Cardiac muscle cell (in vitro differentiated cells and primary cell): ENCODE data around the gene TFAP2E. TPM values are rescaled to one million over a fixed set of nuclear protein-coding genes. Genes with fewer than 3 reads are reported as not detected.
A peak's percentile ranks its signal among the peaks of the same experiment; 100 is the strongest.

Experiments
- DNase-seq, 2 donors: peaks; one replicate each; pipeline versions ENCODE4 v3.0.0 to v3.0.0-alpha.2; 2010 to 2017; ENCODE audit warnings: low read depth in 1 of 2, low spot score in 1 of 2
- H3K27ac ChIP-seq: fragments of 200-600 bp; sonication (generic); 2 replicates; pipeline ENCODE4 v1.5.1; 2016
- H3K27me3 ChIP-seq: fragments of 200-600 bp; sonication (generic); 2 replicates; pipeline ENCODE4 v1.6.0; 2016; ENCODE audit warnings: control low read depth
- H3K36me3 ChIP-seq: fragments of 200-600 bp; sonication (generic); 2 replicates; pipeline ENCODE4 v1.5.1; 2016; ENCODE audit warnings: control low read depth
- H3K4me1 ChIP-seq: fragments of 200-600 bp; sonication (generic); 2 replicates; pipeline ENCODE4 v1.8.1; 2017; ENCODE audit warnings: low read depth, mild to moderate bottlenecking, mixed run types
- H3K4me3 ChIP-seq: fragments of 200-600 bp; sonication (generic); 2 replicates; pipeline ENCODE4 v1.5.1; 2016; ENCODE audit warnings: mild to moderate bottlenecking
- H3K9me3 ChIP-seq: fragments of 200-600 bp; sonication (generic); 2 replicates; pipeline ENCODE4 v1.5.1; 2017; ENCODE audit warnings: low read depth, mild to moderate bottlenecking, control low read depth
- CTCF ChIP-seq: IDR thresholded peaks from 2 replicates; pipeline ENCODE4 v1.5.1; 2012; ENCODE audit warnings: low read depth, mild to moderate bottlenecking, low read length
- polyA plus RNA-seq: library from polyadenylated mRNA; unstranded; fragments of >200 nt; fragmentation: Nextera tagmentation; extraction: Ambion mirVana; gene quantifications from 2 replicates; pipeline ENCODE4 v1.2.1, GENCODE V29; 2016
- total RNA-seq: library from RNA; depleted of rRNA; stranded (reverse); fragments of >200 nt; gene quantifications from 2 replicates; pipeline ENCODE4 v1.2.3, GENCODE V29; 2016

Gene TFAP2E
- total and polyA plus RNA-seq, 2 experiments from 2014 or later: 0.69 TPM; not detected in 1

GRCh38 chr1:35557611-35558373 lies 15.3 kb upstream of the TFAP2E start, which contains the start of gene NCDN:
Gene NCDN, plus strand, starts transcription at chr1:35557799. Its CDS starts 392 bp downstream, at chr1:35558191.
- DNase-seq: peak; percentile 98 to 99
- Histone ChIP-seq H3K27ac (peak within 1 kb of the TSS; percentile 99), H3K27me3 (no peaks in the 10 kb centered on the region), H3K4me1 (peaks cover 13% of the 10 kb centered on the region), H3K36me3 (peaks cover 16% of the 10 kb centered on the region), H3K4me3 (peak within 1 kb of the TSS; percentile 93), H3K9me3 (no peaks in the 10 kb centered on the region)
- TF ChIP-seq CTCF: no peak

- no peaks in the 10 kb centered on the region for H3K27me3 ChIP-seq
- peak in 1 of 2 donors; percentile 52 for DNase-seq
- TF ChIP-seq CTCF: peak; percentile 5
- peak overlapping the region; percentile 93 for H3K4me3 ChIP-seq
- peaks cover 7% of the 10 kb centered on the region for H3K36me3 ChIP-seq
- no peaks in the 10 kb centered on the region for H3K9me3 ChIP-seq
- peak overlapping the region; percentile 67 for H3K27ac ChIP-seq
- H3K4me1 ChIP-seq: peaks cover 13% of the 10 kb centered on the region
These were observed 14.5 kb upstream of the TFAP2E start for GRCh38 chr1:35558374-35559316.

- Histone ChIP-seq H3K27me3 (no peaks in the 10 kb centered on the region), H3K4me3 (no peak overlapping the region), H3K9me3 (no peaks in the 10 kb centered on the region), H3K4me1 (peaks cover 10% of the 10 kb centered on the region), H3K27ac (no peak overlapping the region), H3K36me3 (no peaks in the 10 kb centered on the region)
- no peak for TF ChIP-seq CTCF
- no peak for DNase-seq
These were observed 13.7 kb upstream of the TFAP2E start for GRCh38 chr1:35559317-35559944.

GRCh38 chr1:35560256-35561225 lies 12.6 kb upstream of the TFAP2E start:
- H3K9me3 ChIP-seq: no peaks in the 10 kb centered on the region
- H3K36me3 ChIP-seq: no peaks in the 10 kb centered on the region
- peaks cover 9% of the 10 kb centered on the region for H3K4me1 ChIP-seq

More at GRCh38 chr1:35560256-35561225, 12.6 kb upstream of the TFAP2E start:
- H3K4me3 ChIP-seq: no peak overlapping the region
- H3K27me3 ChIP-seq: no peaks in the 10 kb centered on the region
- H3K27ac ChIP-seq: no peak overlapping the region
- no peak for DNase-seq
- no peak for TF ChIP-seq CTCF
